Gastroesophageal sphincter (tissue), 4 donors: Measurements from ENCODE around the gene WDR64. TPM values are rescaled to one million over a fixed set of nuclear protein-coding genes. Genes with fewer than 3 reads are reported as not detected.

Source experiments
- ATAC-seq: fragments of 150-250 bp; one replicate; pipeline ENCODE4 v1.9.1; 2016; ENCODE audit warnings: mild to moderate bottlenecking, moderate library complexity
- H3K27ac ChIP-seq, 4 donors: fragments of 200-600 bp; sonication (generic) in 3 of 4; 1 replicate in 3 of 4; 2 replicates in 1 of 4; pipeline ENCODE4 v1.5.1; 2016 to 2019
- H3K27me3 ChIP-seq: fragments of 200-600 bp; sonication (generic); one replicate; pipeline ENCODE4 v1.5.1; 2019
- H3K36me3 ChIP-seq, 2 donors: fragments of 200-600 bp; sonication (generic); one replicate each; pipeline ENCODE4 v1.5.1; 2019; ENCODE audit warnings: control low read depth in 1 of 2
- H3K4me1 ChIP-seq, 3 donors: fragments of 200-600 bp; sonication (generic); 1 replicate in 2 of 3; 2 replicates in 1 of 3; pipeline ENCODE4 v1.5.1; 2016 to 2019; ENCODE audit warnings: control low read depth in 2 of 3
- H3K4me3 ChIP-seq, 2 donors: fragments of 200-600 bp; sonication (generic); one replicate each; pipeline ENCODE4 v1.5.1; 2019; ENCODE audit warnings: mild to moderate bottlenecking in 1 of 2, moderate library complexity in 1 of 2
- H3K9me3 ChIP-seq, 3 donors: fragments of 200-600 bp; sonication (generic); one replicate each; pipeline ENCODE4 v1.5.1; 2017 to 2019; ENCODE audit warnings: control low read depth in 2 of 3
- CTCF ChIP-seq, 4 experiments: fragments of 200-600 bp in 2 of 4; fragments of 450-650 bp in 2 of 4; sonication (generic) in 1 of 4; IDR thresholded peaks; one replicate each; pipeline ENCODE4 v1.5.1; 2017 to 2019; ENCODE audit warnings: antibody characterized with exemption in 4 of 4, mild to moderate bottlenecking in 2 of 4, moderate library complexity in 2 of 4
- EP300 ChIP-seq: sonication (generic); formaldehyde crosslinking; IDR thresholded peaks from one replicate; pipeline ENCODE4 v1.6.1; 2017; ENCODE audit warnings: antibody characterized with exemption, mild to moderate bottlenecking
- POLR2A ChIP-seq, 2 donors: fragments of 450-650 bp; IDR thresholded peaks; one replicate each; pipeline ENCODE4 v1.6.1; 2017; ENCODE audit warnings: antibody characterized with exemption in 2 of 2, mild to moderate bottlenecking in 2 of 2, moderate library complexity in 1 of 2
- POLR2AphosphoS5 ChIP-seq: sonication (generic); formaldehyde crosslinking; IDR thresholded peaks from one replicate; pipeline ENCODE4 v1.6.1; 2017; ENCODE audit warnings: antibody characterized with exemption
- WGBS, 2 donors: methylation state at CpG; one replicate each; pipeline ENCODE4 v1.1.5; 2018; ENCODE audit warnings: low coverage in 1 of 2; 5-methylcytosine and 5-hydroxymethylcytosine counted together
- total RNA-seq, 4 donors: library from RNA; depleted of rRNA; stranded (reverse); fragments of >200 nt; gene quantifications; one replicate each; pipeline ENCODE4 v1.1.0, GENCODE V29; 2016

WDR64 gene
- total RNA-seq, 4 donors from 2014 or later = 0.16 TPM; not detected in 3

- Histone ChIP-seq H3K27me3 (peaks cover under 1% of the 10 kb centered on the region), H3K4me3 (no peak overlapping the region), H3K36me3 (no peaks in the 10 kb centered on the region), H3K4me1 (no peaks in the 10 kb centered on the region), H3K9me3 (no peaks in the 10 kb centered on the region), H3K27ac (no peak overlapping the region)
- 73 to 74% methylated on average over 6 to 8 of the region's 9 CpGs for WGBS, 2 donors
- no peak for ATAC-seq
- no peak for TF ChIP-seq CTCF (IDR thresholded peaks at IDR 0.05)
- no peak for TF ChIP-seq POLR2A (IDR thresholded peaks at IDR 0.05)
- no peak for TF ChIP-seq POLR2AphosphoS5
Observed at GRCh38 chr1:241695246-241696171, 43.4 kb downstream of the WDR64 start.

DNA sequence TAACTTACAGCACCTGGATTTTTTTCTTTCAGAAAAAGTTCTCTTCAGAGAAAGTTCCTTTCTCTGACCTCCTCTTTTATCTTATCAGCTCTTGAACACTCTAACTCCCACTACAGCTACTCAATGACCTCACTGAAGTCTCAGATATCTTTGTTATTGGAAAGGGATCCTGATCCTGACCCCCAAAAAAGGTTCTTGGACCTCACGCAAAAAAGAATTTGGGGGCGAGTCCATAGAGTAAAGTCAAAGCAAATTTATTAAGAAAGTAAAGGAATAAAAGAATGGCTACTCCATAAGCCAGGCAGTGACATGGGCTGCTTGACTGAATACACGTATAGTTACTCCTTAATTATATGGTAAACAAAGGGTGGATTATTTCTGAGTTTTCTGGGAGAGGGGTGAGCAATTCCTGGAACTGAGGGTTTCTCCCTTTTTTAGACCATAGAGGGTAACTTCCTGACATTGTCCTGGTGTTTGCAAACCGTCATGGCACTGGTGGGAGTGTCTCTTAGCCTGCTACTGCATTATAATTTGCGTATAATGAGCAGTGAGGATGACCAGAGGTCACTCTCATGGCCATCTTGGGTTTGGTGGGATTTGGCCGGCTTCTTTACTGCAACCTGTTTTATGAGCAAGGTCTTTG lies 44.2 kb downstream of the WDR64 start:
- no peak overlapping the region for H3K27ac ChIP-seq
- H3K9me3 ChIP-seq = no peaks in the 10 kb centered on the region
- no peak for ATAC-seq
- H3K27me3 ChIP-seq = no peaks in the 10 kb centered on the region
- no peaks in the 10 kb centered on the region for H3K36me3 ChIP-seq
- 59 to 73% methylated on average over 5 of the region's 6 CpGs for WGBS, 2 donors
- no peak for TF ChIP-seq POLR2AphosphoS5
- no peak for TF ChIP-seq CTCF (IDR thresholded peaks at IDR 0.05)
- no peak for TF ChIP-seq POLR2A (IDR thresholded peaks at IDR 0.05)
- TF ChIP-seq EP300 = no peak
- H3K4me3 ChIP-seq = no peak overlapping the region
- no peaks in the 10 kb centered on the region for H3K4me1 ChIP-seq

DNA sequence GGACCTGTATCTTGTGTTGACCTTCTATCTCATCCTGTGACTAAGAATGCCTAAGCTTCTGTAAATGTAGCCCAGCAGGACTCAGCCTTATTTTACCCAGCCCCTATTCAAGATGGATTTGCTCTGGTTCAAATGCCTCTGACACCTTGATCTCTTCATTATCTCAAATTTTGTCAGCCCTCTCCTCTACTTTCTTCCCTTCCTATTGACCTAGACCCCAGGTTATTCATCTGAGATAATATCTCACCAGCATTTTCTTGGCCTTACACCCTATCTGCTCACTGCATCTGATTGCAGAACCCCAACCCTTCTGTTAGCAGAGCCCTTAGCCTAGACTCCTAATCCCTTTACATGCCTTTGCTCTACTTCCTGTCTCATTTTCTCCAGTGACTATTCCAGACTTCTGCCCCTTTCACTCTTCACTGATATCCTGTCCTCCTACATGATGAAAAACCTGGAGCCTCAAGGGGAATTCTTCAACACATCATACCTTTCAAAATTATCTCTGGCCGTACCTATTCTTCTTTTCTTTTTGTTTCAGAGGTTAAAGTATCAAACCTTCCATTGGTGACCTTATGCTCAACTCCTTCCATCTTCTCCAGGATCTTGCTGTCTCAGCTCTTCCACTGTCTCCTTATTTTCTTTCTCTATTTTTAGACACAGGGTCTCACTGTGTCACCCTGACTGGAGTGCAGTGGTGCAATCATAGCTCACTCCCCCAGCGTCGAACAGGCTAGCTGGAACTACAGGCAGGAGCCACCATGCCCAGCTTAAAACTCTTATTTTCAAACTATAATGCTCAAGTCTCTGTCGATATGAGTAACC lies 44.9 kb downstream of the WDR64 start:
- ATAC-seq = no peak
- Histone ChIP-seq H3K4me1 (no peaks in the 10 kb centered on the region), H3K27me3 (no peaks in the 10 kb centered on the region), H3K36me3 (no peaks in the 10 kb centered on the region), H3K9me3 (no peaks in the 10 kb centered on the region), H3K27ac (no peak overlapping the region), H3K4me3 (no peak overlapping the region)
- TF ChIP-seq POLR2AphosphoS5 (no peak), CTCF (IDR thresholded peaks at IDR 0.05) (no peak), EP300 (no peak), POLR2A (IDR thresholded peaks at IDR 0.05) (no peak)
- WGBS, 2 donors = 72 to 91% methylated on average over 4 of the region's 4 CpGs

GRCh38 chr1:241697640-241698018 lies 45.5 kb downstream of the WDR64 start:
- Histone ChIP-seq H3K9me3 (no peaks in the 10 kb centered on the region), H3K27me3 (no peaks in the 10 kb centered on the region), H3K36me3 (no peaks in the 10 kb centered on the region), H3K4me3 (no peak overlapping the region), H3K27ac (no peak overlapping the region), H3K4me1 (no peaks in the 10 kb centered on the region)
- no peak for TF ChIP-seq CTCF (IDR thresholded peaks at IDR 0.05)
- TF ChIP-seq POLR2AphosphoS5 = no peak
- no peak for TF ChIP-seq POLR2A (IDR thresholded peaks at IDR 0.05)
- no peak for TF ChIP-seq EP300
- no peak for ATAC-seq
- 91 to 100% methylated on average over 1 to 2 of the region's 2 CpGs for WGBS, 2 donors
